ENCODE measurements around the gene RAB24.
A peak's percentile ranks its signal among the peaks of the same experiment; 100 is the strongest.
"Not testable (repeated sequence)": the region's sequence is repeated elsewhere in the genome, so short reads cannot be mapped to it uniquely, and the experiment has no call there.

RAB24 gene

DNA sequence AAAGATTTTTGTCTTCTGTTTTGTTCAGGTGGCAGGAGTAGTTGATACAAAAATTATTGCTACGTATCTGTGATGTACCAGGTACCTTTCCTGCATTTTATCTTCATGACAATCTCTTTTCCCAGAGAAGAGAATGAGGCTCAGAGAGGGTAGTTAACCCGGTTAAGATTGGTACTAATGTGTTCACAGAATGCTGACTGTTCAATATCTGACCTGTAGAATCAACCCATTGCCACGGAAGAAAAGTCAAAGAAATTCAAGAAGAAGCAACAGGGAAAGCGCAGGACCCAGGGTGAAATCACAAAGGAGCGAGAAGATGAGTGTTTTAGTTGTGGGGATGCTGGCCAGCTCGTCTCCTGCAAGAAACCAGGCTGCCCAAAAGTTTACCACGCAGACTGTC, 11.8 kb downstream of the RAB24 start:
- DNase-seq: no peak

DNA sequence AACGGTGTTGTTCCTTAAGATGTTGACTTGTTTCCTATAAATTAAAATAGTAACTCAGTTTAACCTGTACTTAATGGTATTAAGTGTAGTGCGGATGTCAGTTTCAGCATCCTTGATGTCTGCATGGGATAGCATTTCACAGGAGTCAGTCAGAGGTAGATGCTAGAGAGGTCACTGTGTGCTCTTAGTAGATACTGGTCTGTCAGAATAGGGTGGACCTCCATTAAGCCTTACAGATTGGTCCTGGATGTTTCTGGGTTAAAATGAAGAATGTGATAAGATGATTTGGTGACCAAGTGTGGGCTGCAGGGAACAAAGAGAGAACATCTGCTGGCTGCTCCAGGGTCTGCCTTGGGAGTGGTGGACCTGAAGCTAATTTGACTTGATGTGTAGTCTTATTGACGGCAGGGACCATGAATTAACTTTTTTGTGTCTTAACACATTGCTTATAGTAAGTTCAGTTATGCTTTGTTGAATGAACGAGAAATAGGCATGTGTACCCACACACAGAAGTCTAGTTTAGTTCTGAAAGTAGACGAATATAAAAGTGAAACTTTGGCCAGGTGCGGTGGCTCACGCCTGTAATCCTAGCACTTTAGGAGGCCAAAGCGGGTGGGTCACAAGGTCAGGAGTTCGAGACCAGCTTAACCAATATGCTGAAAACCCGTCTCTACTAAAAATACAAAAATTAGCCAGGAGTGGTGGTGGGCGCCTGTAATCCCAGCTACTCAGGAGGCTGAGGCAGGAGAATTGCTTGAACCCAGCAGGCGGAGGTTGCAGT, 12.5 kb downstream of the RAB24 start:
- peak; percentile 71 for DNase-seq

DNA sequence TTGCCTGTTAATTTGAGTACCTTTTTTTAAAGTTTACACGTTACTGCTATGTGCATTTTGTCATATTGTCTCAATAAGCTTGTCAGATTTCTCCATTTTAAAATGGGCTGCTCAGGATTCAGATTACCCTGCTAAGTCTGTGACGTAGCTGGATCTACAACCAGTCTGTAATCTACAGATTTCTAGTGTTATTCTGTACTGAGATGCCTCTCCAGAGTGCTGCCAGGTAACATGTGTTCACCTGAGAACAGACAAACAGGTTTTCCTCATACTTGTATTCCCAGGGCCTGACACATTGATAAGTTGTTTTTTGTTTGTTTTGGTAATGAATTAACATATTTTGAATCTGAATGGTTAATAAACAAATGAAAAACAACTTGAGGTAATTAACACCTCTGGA, 15.3 kb downstream of the RAB24 start:
- no peak for DNase-seq

DNA sequence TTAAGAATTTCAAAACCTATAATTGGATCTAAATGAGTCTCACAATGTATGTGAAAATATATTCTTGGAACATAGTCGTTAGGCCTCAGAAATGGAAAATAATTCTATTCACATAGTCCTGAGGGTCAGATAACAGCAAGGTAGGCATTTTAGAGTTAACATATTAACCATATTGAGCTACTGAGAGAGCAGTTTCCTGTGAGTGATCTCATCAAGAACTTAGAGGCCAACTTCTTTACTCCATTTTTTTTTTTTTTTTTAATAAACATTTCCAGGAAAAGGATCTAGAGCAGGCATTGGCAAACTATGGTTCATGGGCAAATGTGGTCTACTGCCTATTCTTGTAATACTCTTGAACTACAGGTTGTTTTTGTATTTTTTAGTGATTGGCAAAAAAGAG, 26.6 kb downstream of the RAB24 start:
- DNase-seq: no peak

DNA sequence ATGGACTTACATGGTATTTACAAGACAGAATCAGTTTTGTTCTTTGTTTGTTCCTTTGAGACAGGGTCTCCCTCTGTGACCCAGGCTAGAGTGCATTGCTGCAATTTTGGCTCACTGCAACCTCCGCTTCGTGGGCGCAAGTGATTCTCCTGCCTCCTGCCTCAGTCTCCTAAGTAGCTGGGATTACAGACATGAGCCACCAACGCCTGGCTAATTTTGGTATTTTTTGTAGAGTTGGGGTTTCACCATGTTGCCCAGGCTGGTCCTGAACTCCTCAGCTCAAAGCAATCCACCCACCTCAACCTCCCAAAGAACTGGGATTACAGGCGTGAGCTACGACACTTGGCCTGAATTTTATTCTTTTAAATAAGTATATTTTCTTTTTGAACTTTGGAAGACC, 27.6 kb downstream of the RAB24 start:
- DNase-seq: no peak

DNA sequence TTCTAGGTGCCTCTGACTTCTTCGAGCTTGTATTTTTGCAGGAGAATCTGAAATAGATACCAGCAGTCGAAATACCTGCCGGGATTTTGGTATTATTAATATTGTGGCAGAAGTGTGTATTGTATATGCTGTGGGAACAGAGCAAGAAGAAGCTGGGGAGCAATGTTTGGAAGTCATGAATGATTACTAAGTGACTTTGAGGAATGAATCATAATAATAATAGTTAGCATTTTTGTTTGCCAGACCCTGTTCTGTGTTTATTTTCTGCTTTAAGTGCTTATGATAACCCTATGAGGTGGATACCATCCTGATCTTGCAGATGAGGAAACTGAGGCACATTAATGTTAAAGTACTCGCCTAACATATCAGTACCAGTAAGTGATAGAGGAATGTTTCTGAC, 32.4 kb downstream of the RAB24 start:
- no peak for DNase-seq

DNA sequence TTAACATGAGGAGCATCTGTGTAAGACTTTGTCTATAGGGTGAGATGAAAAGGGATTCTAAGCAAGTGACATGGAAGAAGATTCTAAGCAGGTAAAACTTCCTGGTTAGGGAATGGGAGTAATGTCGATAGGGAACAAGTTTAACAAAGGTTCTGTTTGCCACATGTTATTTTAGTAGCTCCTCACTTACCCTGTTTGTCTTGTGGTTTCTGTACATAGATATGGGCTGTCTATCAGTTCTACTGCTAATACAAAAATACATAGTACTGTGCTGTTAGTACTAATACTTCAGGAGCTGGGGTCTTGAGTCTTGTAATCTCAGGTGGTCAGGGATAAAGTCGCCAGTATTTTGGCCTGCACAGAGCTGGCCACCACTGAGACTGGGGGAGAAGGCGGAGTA, 32.9 kb downstream of the RAB24 start:
- DNase-seq: no peak

DNA sequence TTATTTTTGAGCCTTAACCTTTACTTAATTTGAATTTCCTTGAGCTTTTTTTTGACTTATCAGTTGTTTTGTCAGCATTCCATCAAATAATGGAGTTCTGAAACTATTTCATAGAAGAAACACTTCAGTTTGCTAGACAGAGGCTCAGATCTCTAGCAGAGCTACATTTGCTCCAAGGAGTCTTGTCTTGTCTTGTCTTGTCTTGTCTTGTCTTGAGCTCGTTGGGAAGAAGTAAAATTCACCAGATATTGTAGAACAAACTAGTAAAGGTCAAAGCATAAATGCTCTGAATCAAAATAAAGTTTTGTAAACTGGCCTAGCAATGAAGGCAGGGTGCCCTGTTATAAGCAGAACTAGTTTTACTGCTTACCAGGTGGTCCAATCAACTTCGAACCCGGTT, 33.5 kb downstream of the RAB24 start:
- no peak for DNase-seq

DNA sequence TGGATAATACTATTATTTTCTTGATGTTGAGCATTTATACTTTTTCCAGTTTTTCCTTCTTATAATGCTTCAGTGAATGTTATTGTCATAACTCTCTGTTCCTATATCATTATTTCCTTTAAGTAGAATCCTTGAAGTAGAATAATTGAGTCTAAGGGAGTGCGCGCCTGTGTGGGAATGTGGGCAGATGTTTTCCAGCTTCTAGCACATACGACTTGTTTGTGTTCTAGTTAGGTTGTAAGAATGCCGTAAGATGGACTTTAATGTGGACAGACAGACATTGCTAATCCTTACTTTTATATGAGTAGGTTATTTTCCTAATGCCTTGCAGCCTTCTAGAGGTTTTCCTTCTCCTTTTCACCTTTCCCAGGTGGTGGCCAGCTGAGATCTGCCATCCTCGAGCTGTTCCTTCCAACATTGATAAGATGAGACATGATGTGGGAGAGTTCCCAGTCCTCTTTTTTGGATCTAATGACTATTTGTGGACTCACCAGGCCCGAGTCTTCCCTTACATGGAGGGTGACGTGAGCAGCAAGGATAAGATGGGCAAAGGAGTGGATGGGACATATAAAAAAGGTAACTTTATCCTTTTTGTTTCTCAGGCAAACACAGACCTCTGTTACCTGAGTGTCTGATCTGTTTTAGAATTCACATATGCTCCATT, 34.2 kb downstream of the RAB24 start:
- DNase-seq: no peak

DNA sequence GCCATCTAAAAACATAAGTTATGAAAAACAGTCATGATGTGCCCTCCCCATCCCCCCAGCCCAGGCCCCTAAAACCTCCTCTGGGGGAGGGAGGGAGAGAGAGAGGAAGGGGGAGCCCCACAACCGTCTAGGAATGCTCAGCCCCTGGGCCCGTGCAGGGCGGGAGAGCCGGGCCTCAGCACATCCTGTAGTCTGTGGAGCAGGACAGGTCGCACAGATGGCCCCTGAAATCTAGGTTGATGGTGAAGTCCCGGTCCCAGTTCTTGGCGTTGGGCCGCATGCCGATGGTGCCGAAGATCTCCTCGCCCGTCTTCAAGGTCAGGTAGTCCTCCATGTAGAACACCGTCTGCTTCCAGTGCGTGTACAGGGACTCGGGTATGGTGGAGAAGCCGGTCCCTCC, 38.1 kb downstream of the RAB24 start:
- no peak for DNase-seq

DNA sequence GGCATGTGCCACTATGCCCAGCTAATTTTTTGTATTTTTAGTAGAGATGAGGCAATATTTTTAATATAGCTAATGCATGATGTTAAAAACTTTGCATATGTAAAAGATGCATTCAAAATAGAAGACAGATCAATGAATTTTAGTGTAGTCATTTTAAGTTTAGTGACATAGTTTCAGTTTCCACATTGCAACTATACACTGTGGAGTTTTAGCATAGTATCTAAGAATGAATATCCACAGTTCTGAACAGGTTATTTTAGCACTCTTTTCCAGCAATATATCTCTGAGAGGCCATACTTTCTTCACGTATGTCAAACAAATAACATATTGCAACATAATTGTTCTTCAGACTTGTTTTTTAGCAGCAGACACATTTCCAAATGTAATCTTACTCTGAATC, 39.3 kb downstream of the RAB24 start:
- no peak for DNase-seq

DNA sequence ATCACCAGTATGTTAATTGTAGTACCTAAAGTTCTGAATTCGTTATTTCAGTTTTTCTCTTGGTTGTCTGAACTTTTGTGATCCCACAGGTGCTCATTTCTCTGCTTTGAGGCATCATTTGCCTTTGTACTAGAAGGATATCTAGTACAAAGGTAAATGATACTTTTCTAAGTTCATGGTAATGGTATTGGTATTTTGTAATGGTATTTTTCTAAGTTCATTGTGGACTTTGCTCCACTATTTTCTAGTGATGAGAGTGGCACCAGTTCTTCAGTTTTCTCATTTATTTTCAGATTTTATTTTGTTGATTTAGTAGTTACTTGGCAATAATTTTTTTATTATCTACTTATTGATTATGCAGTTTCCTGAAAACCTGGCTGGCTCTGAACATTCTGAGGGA, 42.0 kb downstream of the RAB24 start:
- no peak for DNase-seq

DNA sequence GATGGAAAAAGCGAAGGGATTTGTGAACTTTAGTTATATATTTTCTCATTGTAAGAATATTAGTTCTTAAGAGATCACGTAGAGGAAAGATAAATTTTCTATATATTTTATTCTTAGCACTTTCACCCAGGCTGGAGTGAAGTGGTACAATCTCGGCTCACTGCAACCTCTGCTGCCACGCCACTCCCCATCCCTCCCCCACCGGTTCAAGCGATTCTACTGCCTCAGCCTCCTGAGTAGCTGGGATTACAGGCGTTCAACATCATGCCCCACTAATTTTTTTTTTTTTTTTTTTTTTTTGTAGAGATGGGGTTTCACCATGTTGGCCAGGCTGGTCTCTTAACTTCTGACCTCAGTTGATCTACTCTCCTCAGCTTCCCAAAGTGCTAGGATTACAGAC, 42.6 kb downstream of the RAB24 start:
- DNase-seq: no peak

DNA sequence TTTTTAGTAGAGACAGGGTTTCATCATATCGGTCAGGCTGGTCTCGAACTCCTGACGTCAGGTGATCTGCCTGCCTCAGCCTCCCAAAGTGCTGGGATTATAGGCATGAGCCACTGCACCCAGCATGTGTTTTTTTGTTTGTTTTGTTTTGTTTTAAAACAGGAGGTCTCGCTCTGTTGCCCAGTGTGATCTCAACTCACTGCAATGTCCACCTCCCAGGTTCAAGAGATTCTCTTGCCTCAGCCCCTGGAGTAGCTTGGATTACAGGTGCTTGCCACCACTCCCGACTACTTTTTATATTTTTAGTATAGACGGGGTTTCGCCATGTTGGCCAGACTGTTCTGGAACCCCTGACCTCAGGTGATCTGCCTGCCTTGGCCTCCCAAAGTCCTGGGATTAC, 44.8 kb downstream of the RAB24 start:
- DNase-seq: not testable (repeated sequence)

DNA sequence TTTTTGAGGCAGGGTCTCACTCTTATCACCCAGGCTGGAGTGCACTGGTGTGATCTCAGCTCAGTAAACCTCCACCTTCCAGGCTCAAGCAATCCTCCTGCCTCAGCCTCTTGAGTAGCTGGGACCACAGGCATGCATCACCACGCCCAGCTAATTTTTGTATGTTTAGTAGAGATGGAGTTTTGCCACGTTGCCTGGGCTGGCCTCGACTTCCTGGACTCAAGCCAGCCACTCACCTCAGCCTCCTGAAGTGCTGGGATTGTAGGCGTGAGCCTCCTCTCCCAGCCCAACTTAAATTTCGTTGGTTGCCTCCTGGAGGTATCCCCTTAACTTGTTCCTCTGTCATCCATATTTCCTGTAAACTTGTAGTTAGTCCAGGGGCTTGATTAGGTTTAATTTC, 47.2 kb downstream of the RAB24 start:
- DNase-seq: no peak

DNA sequence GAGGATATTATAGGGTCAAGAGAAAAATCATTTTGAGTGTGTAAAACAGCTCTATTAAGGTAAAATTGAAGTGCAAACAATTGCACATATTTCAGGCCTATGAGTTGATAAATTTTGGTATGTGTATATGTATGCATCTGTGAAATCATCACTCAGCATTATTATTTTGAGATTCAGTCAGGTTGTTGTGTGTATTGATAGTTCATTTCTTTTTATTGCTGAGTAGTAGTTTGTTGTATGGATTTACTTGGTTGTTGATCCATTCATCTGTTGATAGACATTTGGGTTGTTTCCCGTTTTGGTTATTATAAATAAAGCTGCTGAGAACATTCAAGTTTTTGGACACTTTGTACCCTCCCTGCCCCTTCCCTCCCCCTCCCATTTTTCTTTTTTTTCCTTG, 50.3 kb downstream of the RAB24 start:
- DNase-seq: no peak
